K562 (cell line): ENCODE data around the gene RPS19BP1. TPM values are rescaled to one million over a fixed set of nuclear protein-coding genes. Genes with fewer than 3 reads are reported as not detected.

Experiments
- ATAC-seq: fragments of 200-7000 bp; cut with Tn5 transposase; 3 replicates; pipeline ENCODE4 v1.9.1; 2020; ENCODE audit warnings: moderate library complexity
- BruUV-seq: library from RNA; stranded (reverse); fragments of 400-500 nt; replicated peaks from 2 replicates; lab custom pipeline; 2021; lab: Mats Ljungman, UMichigan
- CTCF ChIA-PET: fragments of 300-600 bp; formaldehyde crosslinking; extraction: SDS; loops from one replicate; lab custom pipeline; 2021; ENCODE audit warnings: low intra/inter-chr PET ratio; lab: Yijun Ruan, JAX
- POLR2A ChIA-PET: fragments of 300-600, 350-650 bp; sonication (Branson Sonifier 250); formaldehyde crosslinking; extraction: SDS; loops from one replicate; lab custom pipeline; 2021; ENCODE audit warnings: antibody characterized with exemption, inconsistent platforms; lab: Yijun Ruan, JAX
- DNase-seq, 4 experiments: peaks; one replicate each; pipeline versions ENCODE4 v3.0.0 to v3.0.0-alpha.2; 2011 to 2018; ENCODE audit warnings: low spot score in 3 of 4, mixed read lengths in 3 of 4; ENCODE audit errors: extremely low read depth in 1 of 4
- FAIRE-seq: peaks from 2 replicates; lab custom pipeline; 2011; peaks lifted over from hg19 to GRCh38; lab: Jason Lieb, UNC
- H2AFZ ChIP-seq: 2 replicates; pipeline ENCODE4 v1.6.0; 2011; ENCODE audit warnings: low read depth, low read length, control low read depth, inconsistent platforms
- H3K27ac ChIP-seq: fragments of 200-600 bp; 3 replicates; pipeline ENCODE4 v1.8.0; 2011; ENCODE audit warnings: low read depth, mild to moderate bottlenecking, control low read depth, inconsistent platforms, low read length, moderate library complexity, mixed read lengths; ENCODE audit errors: extremely low read depth
- H3K27me3 ChIP-seq, 2 experiments: fragments of 300-600 bp in 1 of 2; 2 replicates in 1 of 2; 3 replicates in 1 of 2; pipeline versions ENCODE4 v1.6.0 to v1.8.0; 2011; ENCODE audit warnings: inconsistent platforms in 2 of 2, low read length in 2 of 2, mild to moderate bottlenecking in 1 of 2, mixed read lengths in 1 of 2, moderate library complexity in 1 of 2; ENCODE audit not compliant: control insufficient read depth in 2 of 2, insufficient read depth in 2 of 2
- H3K36me3 ChIP-seq: fragments of 300-600 bp; 3 replicates; pipeline ENCODE4 v1.8.0; 2011; ENCODE audit warnings: mild to moderate bottlenecking, low read length, inconsistent platforms; ENCODE audit not compliant: control insufficient read depth, insufficient read depth
- H3K4me1 ChIP-seq, 2 experiments: fragments of 200-600 bp in 1 of 2; replicated peaks in 1 of 2; 2 replicates in 1 of 2; 3 replicates in 1 of 2; pipeline versions ENCODE4 v1.5.1 to v1.8.0; 2011; ENCODE audit warnings: inconsistent platforms in 2 of 2, low read length in 2 of 2, mild to moderate bottlenecking in 1 of 2, mixed read lengths in 1 of 2, moderate library complexity in 1 of 2; ENCODE audit not compliant: control insufficient read depth in 2 of 2, insufficient read depth in 2 of 2
- H3K4me2 ChIP-seq: 2 replicates; pipeline ENCODE4 v1.6.1; 2011; ENCODE audit warnings: low read length, control low read depth, inconsistent platforms, mixed read lengths; ENCODE audit not compliant: insufficient read depth
- H3K4me3 ChIP-seq: fragments of 200-600 bp; sonication (generic), shearing (Covaris generic); 2 replicates; pipeline ENCODE4 v1.5.1; 2016; ENCODE audit warnings: control low read depth, inconsistent platforms
- H3K79me2 ChIP-seq: fragments of 200-600 bp; 3 replicates; pipeline ENCODE4 v1.8.0; 2011; ENCODE audit warnings: low read length, inconsistent platforms; ENCODE audit not compliant: control insufficient read depth, insufficient read depth
- H3K9ac ChIP-seq, 2 experiments: 2 replicates each; pipeline versions ENCODE4 v1.6.0 to v1.6.1; 2011; ENCODE audit warnings: low read depth in 2 of 2, low read length in 2 of 2, control low read depth in 1 of 2, inconsistent platforms in 1 of 2, mild to moderate bottlenecking in 1 of 2, mixed read lengths in 1 of 2; ENCODE audit not compliant: insufficient read depth in 1 of 2
- H3K9me1 ChIP-seq: one replicate; pipeline ENCODE4 v1.6.0; 2011; ENCODE audit warnings: inconsistent platforms, mild to moderate bottlenecking, low read length, moderate library complexity; ENCODE audit not compliant: control insufficient read depth, insufficient read depth
- H3K9me3 ChIP-seq: replicated peaks from 2 replicates; pipeline ENCODE4 v1.5.1; 2011; ENCODE audit warnings: low read depth, low read length, inconsistent platforms; ENCODE audit not compliant: control insufficient read depth, insufficient read depth
- H4K20me1 ChIP-seq: replicated peaks from 2 replicates; pipeline ENCODE4 v1.6.1; 2011; ENCODE audit warnings: low read length, inconsistent platforms, mixed read lengths; ENCODE audit not compliant: control insufficient read depth, insufficient read depth
- ARID3A ChIP-seq: IDR thresholded peaks from 2 replicates; pipeline ENCODE4 v1.6.1; 2012; ENCODE audit warnings: low read depth, low read length, improper control_type of control experiment, borderline replicate concordance
- DMBX1 ChIP-seq: fragments of 250-450 bp; sonication (Bioruptor Pico); IDR thresholded peaks from 2 replicates; pipeline ENCODE4 v1.8.0; 2022; ENCODE audit warnings: inconsistent platforms, mild to moderate bottlenecking, moderate library complexity, borderline replicate concordance
- EP400 ChIP-seq: fragments of 450-650 bp; IDR thresholded peaks from 2 replicates; pipeline ENCODE4 v1.6.1; 2017; ENCODE audit warnings: antibody characterized with exemption, mild to moderate bottlenecking, moderate library complexity
- ESRRA ChIP-seq: fragments of 450-650 bp; IDR thresholded peaks from 2 replicates; pipeline ENCODE4 v1.6.1; 2014; ENCODE audit warnings: low read depth, mild to moderate bottlenecking, moderate library complexity, borderline replicate concordance
- FOXA1 ChIP-seq: fragments of 450-650 bp; IDR thresholded peaks from 2 replicates; pipeline ENCODE4 v1.6.1; 2016; ENCODE audit warnings: mild to moderate bottlenecking, borderline replicate concordance
- FOXK1 ChIP-seq: sonication (generic); formaldehyde crosslinking; IDR thresholded peaks from 2 replicates; pipeline ENCODE4 v1.8.0; 2022; ENCODE audit warnings: missing genetic modification reagents, mild to moderate bottlenecking, borderline replicate concordance
- GATA2 ChIP-seq: sonication (generic); formaldehyde crosslinking; IDR thresholded peaks from 2 replicates; pipeline ENCODE4 v1.4.0; 2020; ENCODE audit warnings: mild to moderate bottlenecking, missing genetic modification reagents
- JUN ChIP-seq, 2 experiments: sonication (generic) in 1 of 2; formaldehyde crosslinking in 1 of 2; IDR thresholded peaks; 2 replicates each; pipeline versions ENCODE4 v1.6.1 to v1.8.0; 2012 to 2022; ENCODE audit warnings: borderline replicate concordance in 2 of 2, mild to moderate bottlenecking in 2 of 2, improper control_type of control experiment in 1 of 2, low read depth in 1 of 2, low read length in 1 of 2, missing genetic modification reagents in 1 of 2
- MEF2D ChIP-seq: conservative IDR thresholded peaks from 2 replicates; pipeline ENCODE4 v1.6.1; 2016; ENCODE audit warnings: low read depth, missing genetic modification characterization, missing compliant biosample characterization
- NFYB ChIP-seq: IDR thresholded peaks from 2 replicates; pipeline ENCODE4 v1.6.1; 2011; ENCODE audit warnings: mild to moderate bottlenecking, moderate library complexity; ENCODE audit not compliant: insufficient read length; ENCODE audit errors: extremely low read depth
- RFX7 ChIP-seq: fragments of 250-450 bp; sonication (Bioruptor Pico); IDR thresholded peaks from 2 replicates; pipeline ENCODE4 v1.5.1; 2021; ENCODE audit warnings: mild to moderate bottlenecking
- TCF7 ChIP-seq: sonication (generic); IDR thresholded peaks from 2 replicates; pipeline ENCODE4 v1.6.1; 2016; ENCODE audit warnings: antibody characterized with exemption, borderline replicate concordance
- THRA ChIP-seq: fragments of 450-650 bp; IDR thresholded peaks from 2 replicates; pipeline ENCODE4 v1.6.1; 2017; ENCODE audit warnings: mild to moderate bottlenecking, moderate library complexity
- ZBTB33 ChIP-seq: sonication (generic); formaldehyde crosslinking; IDR thresholded peaks from 2 replicates; pipeline ENCODE4 v1.8.1; 2023; ENCODE audit warnings: mild to moderate bottlenecking, missing genetic modification reagents
- ZBTB7A ChIP-seq: IDR thresholded peaks from 2 replicates; pipeline ENCODE4 v1.6.1; 2011; ENCODE audit warnings: low read depth, mild to moderate bottlenecking, low read length, moderate library complexity, borderline replicate concordance; ENCODE audit not compliant: control insufficient read depth
- ZC3H11A ChIP-seq: IDR thresholded peaks from 2 replicates; pipeline ENCODE4 v1.6.1; 2012; ENCODE audit warnings: low read depth, low read length, improper control_type of control experiment
- WGBS: fragments of 100-300 bp; shearing (Covaris generic); methylation state at CpG from one replicate; pipeline ENCODE4 v1.1.6; 2016; ENCODE audit warnings: low coverage, mixed read lengths; ENCODE audit not compliant: insufficient coverage; ENCODE audit errors: missing lambda C conversion rate; 5-methylcytosine and 5-hydroxymethylcytosine counted together
- in situ Hi-C: fragments of 300-500 bp; cut with MboI; formaldehyde crosslinking; loops from 4 replicates; pipeline ENCODE4 v1.15.0; 2018; ENCODE audit warnings: inconsistent platforms, mixed read lengths
- intact Hi-C: fragments of 100-400 bp; cut with micrococcal nuclease; formaldehyde crosslinking; loops from 2 replicates; pipeline ENCODE4 v1.14.2; 2022
- polyA plus RNA-seq, 8 experiments: library from polyadenylated mRNA; depleted of rRNA in 4 of 8; stranded (reverse) in 5 of 8; unstranded in 3 of 8; fragments of >200 nt; fragmentation: Nextera tagmentation in 2 of 8; fragmentation: Illumina TruSeq in 1 of 8; extraction: Ambion mirVana in 2 of 8; extraction: Trizol in 1 of 8; gene quantifications; 2 replicates each; pipeline versions ENCODE4 v1.2.1 to v1.2.3, GENCODE V29; 2011 to 2014; ENCODE audit warnings: inconsistent platforms in 1 of 8, missing spikeins in 1 of 8
- total RNA-seq, 7 experiments: library from RNA; depleted of rRNA in 6 of 7; stranded (reverse); fragments of >200 nt in 6 of 7; fragmentation: Illumina TruSeq in 2 of 7; extraction: Trizol in 2 of 7; gene quantifications; 2 replicates each; pipeline versions ENCODE4 v1.2.1 to v1.2.3, GENCODE V29; 2011 to 2021; ENCODE audit warnings: low replicate concordance in 1 of 7

The RPS19BP1 gene
- total and polyA plus RNA-seq, 9 of the 15 experiments (the other 6 are each of a cell fraction or from before 2014, with no cell fraction given): 3.0 to 223 (median 84.3) TPM

GRCh38 chr22:39560127-39560526, 27.6 kb upstream of the RPS19BP1 start:
- POLR2A ChIA-PET: interaction anchor here (0.6 to 0.7 kb wide), 3 partner anchors 9 to 50 kb away, joined by 3 read pairs; no protein-coding TSS in a partner anchor

More at GRCh38 chr22:39560127-39560526, 27.6 kb upstream of the RPS19BP1 start:
- no TSS peak for BruUV-seq
- TF ChIP-seq GATA2 (no peak), TCF7 (no peak), JUN (IDR thresholded peaks at IDR 0.05; ENCODE audit: borderline replicate concordance, low read depth, low read length) (no peak), JUN (CRISPR knock-in tag; IDR thresholded peaks at IDR 0.05; ENCODE audit: borderline replicate concordance) (no peak), ZBTB7A (0 out of 2 replicates have a peak, but pooled peaks have one; percentile 14), ZC3H11A (no peak), DMBX1 (CRISPR knock-in tag) (no peak), ZBTB33 (CRISPR knock-in tag) (peak; percentile 84), FOXA1 (no peak), ARID3A (no peak), ESRRA (0 out of 2 replicates have a peak, but pooled peaks have one; percentile 3), RFX7 (CRISPR knock-in tag) (no peak), FOXK1 (CRISPR knock-in tag) (no peak), MEF2D (tag) (no peak), NFYB (no peak), EP400 (no peak), THRA (no peak)
- H3K27ac ChIP-seq: no peak overlapping the region
- H3K9me1 ChIP-seq: no peaks in the 10 kb centered on the region
- no peak overlapping the region for H3K4me2 ChIP-seq
- FAIRE-seq (no peak), DNase-seq (no peak), ATAC-seq (no peak)
- H3K4me3 ChIP-seq: no peak overlapping the region
- H3K9me3 ChIP-seq: no peaks in the 10 kb centered on the region
- 0 out of 2 replicates have a peak, but pooled peaks cover 4% of the 10 kb centered on the region for H4K20me1 ChIP-seq
- H3K79me2 ChIP-seq: no peaks in the 10 kb centered on the region
- peaks cover 0 to 31% of the 10 kb centered on the region in 2 experiments; a peak in 3 of 5 replicates for H3K4me1 ChIP-seq
- no peaks in the 10 kb centered on the region for H3K27me3 ChIP-seq
- intact Hi-C loops (no loop called here), in situ Hi-C loops (no loop called here)
- H3K9ac ChIP-seq: no peak overlapping the region
- H3K36me3 ChIP-seq: no peaks in the 10 kb centered on the region
- H2AFZ ChIP-seq: no peak overlapping the region
- WGBS: 67% methylated on average over 6 of the region's 6 CpGs
- CTCF ChIA-PET: interaction anchor here (0.9 to 1.1 kb wide), 2 partner anchors 25 to 464 kb away, joined by 3 to 6 read pairs; no protein-coding TSS in a partner anchor
